GM23248 (cell line): ENCODE data around the gene CFAP99.

Source experiments
- EZH2 ChIP-seq: fragments of 200-600 bp; sonication (generic); IDR thresholded peaks from 2 replicates; pipeline ENCODE4 v1.6.1; 2018; ENCODE audit warnings: antibody characterized with exemption, mild to moderate bottlenecking; ENCODE audit not compliant: insufficient read depth, poor library complexity, severe bottlenecking
- EZH2phosphoT487 ChIP-seq: fragments of 200-600 bp; sonication (generic); IDR thresholded peaks from 2 replicates; pipeline ENCODE4 v1.6.1; 2018; ENCODE audit warnings: antibody characterized with exemption, moderate library complexity, mild to moderate bottlenecking, low read depth; ENCODE audit not compliant: insufficient read depth

- TF ChIP-seq EZH2: no peak
- no peak for TF ChIP-seq EZH2phosphoT487
Measured at GRCh38 chr4:2500547-2500946, 81.8 kb downstream of the CFAP99 start.
